ENCODE results near the gene CD248. TPM values are rescaled to one million over a fixed set of nuclear protein-coding genes. Genes with fewer than 3 reads are reported as not detected.

Gene CD248
- total RNA-seq, 2 donors from 2014 or later: 0.33 to 0.40 TPM

GRCh38 chr11:66291706-66292542 lies 24.9 kb downstream of the CD248 start, which contains the start of gene TMEM151A:
TMEM151A (plus strand) TSS chr11:66291894; CDS start chr11:66292014, 120 bp downstream.
- H3K27me3 Mint-ChIP-seq (ENCODE audit: insufficient read depth): peaks cover 51% of the 10 kb centered on the region

GRCh38 chr11:66291303-66291705 lies 25.5 kb downstream of the CD248 start:
- Mint-ChIP-seq H3K27me3 (ENCODE audit: insufficient read depth) (peaks cover 50% of the 10 kb centered on the region), H3K36me3 (ENCODE audit: low read depth) (no peaks in the 10 kb centered on the region), H3K4me1 (peaks cover 6% of the 10 kb centered on the region), H3K4me3 (peak overlapping the region; percentile 14), H3K27ac (no peak overlapping the region), H3K9me3 (no peaks in the 10 kb centered on the region)
- Histone ChIP-seq H3K9me3 (ENCODE audit: control insufficient read depth, low read length) (no peaks in the 10 kb centered on the region), H3K4me1 (ENCODE audit: control insufficient read depth, insufficient read depth, low read length) (no peaks in the 10 kb centered on the region), H3K27me3 (ENCODE audit: control insufficient read depth, insufficient read depth, low read length, poor library complexity, severe bottlenecking) (peaks cover 46% of the 10 kb centered on the region), H3K27ac (ENCODE audit: low read depth, low read length) (no peak overlapping the region), H3K9ac (ENCODE audit: extremely low read depth, low read length, poor library complexity, severe bottlenecking) (no peak overlapping the region), H3K36me3 (ENCODE audit: control insufficient read depth, insufficient read depth, low read length) (peaks cover 9% of the 10 kb centered on the region), H3K4me3 (ENCODE audit: low read length) (peak overlapping the region; percentile 47)
- no peak for TF ChIP-seq CTCF (conservative IDR thresholded peaks at IDR 0.05)
- WGBS, 2 experiments (ENCODE audit: insufficient coverage in 1 of 2, insufficient read length in 1 of 2): 24 to 31% methylated on average over 9 to 16 of the region's 16 CpGs
- peak; percentile 53 for DNase-seq

More at GRCh38 chr11:66291706-66292542, 24.9 kb downstream of the CD248 start, which contains the start of gene TMEM151A:
- peaks cover 4% of the 10 kb centered on the region for H3K36me3 ChIP-seq (ENCODE audit: control insufficient read depth, insufficient read depth, low read length)
- WGBS, 2 experiments (ENCODE audit: insufficient coverage in 1 of 2, insufficient read length in 1 of 2): 5 to 6% methylated on average over 29 to 95 of the region's 95 CpGs
- peaks cover 46% of the 10 kb centered on the region for H3K27me3 ChIP-seq (ENCODE audit: control insufficient read depth, insufficient read depth, low read length, poor library complexity, severe bottlenecking)
- no peaks in the 10 kb centered on the region for H3K9me3 ChIP-seq (ENCODE audit: control insufficient read depth, low read length)
- H3K27ac ChIP-seq (ENCODE audit: low read depth, low read length): no peak within 1 kb of the TSS
- no peak for TF ChIP-seq CTCF (conservative IDR thresholded peaks at IDR 0.05)
- no peaks in the 10 kb centered on the region for H3K9me3 Mint-ChIP-seq
- H3K27ac Mint-ChIP-seq: no peak within 1 kb of the TSS
- H3K4me3 Mint-ChIP-seq: peak within 1 kb of the TSS; percentile 22
- peak; percentile 55 for DNase-seq
- peak within 1 kb of the TSS; percentile 47 for H3K4me3 ChIP-seq (ENCODE audit: low read length)
- no peak within 1 kb of the TSS for H3K9ac ChIP-seq (ENCODE audit: extremely low read depth, low read length, poor library complexity, severe bottlenecking)
- H3K36me3 Mint-ChIP-seq (ENCODE audit: low read depth): no peaks in the 10 kb centered on the region
- H3K4me1 ChIP-seq (ENCODE audit: control insufficient read depth, insufficient read depth, low read length): no peaks in the 10 kb centered on the region
- H3K4me1 Mint-ChIP-seq: peaks cover 6% of the 10 kb centered on the region

- Histone ChIP-seq H3K36me3 (ENCODE audit: control insufficient read depth, insufficient read depth, low read length) (peaks cover 14% of the 10 kb centered on the region), H3K4me1 (ENCODE audit: control insufficient read depth, insufficient read depth, low read length) (no peaks in the 10 kb centered on the region), H3K9me3 (ENCODE audit: control insufficient read depth, low read length) (no peaks in the 10 kb centered on the region), H3K9ac (ENCODE audit: extremely low read depth, low read length, poor library complexity, severe bottlenecking) (no peak overlapping the region), H3K27me3 (ENCODE audit: control insufficient read depth, insufficient read depth, low read length, poor library complexity, severe bottlenecking) (peaks cover 46% of the 10 kb centered on the region), H3K4me3 (ENCODE audit: low read length) (no peak overlapping the region), H3K27ac (ENCODE audit: low read depth, low read length) (no peak overlapping the region)
- H3K4me1 Mint-ChIP-seq: peaks cover 6% of the 10 kb centered on the region
- H3K27me3 Mint-ChIP-seq (ENCODE audit: insufficient read depth): peaks cover 45% of the 10 kb centered on the region
- WGBS, 2 experiments (ENCODE audit: insufficient coverage in 1 of 2, insufficient read length in 1 of 2): 80 to 81% methylated on average over 1 to 2 of the region's 2 CpGs
- peak overlapping the region; percentile 75 for H3K4me3 Mint-ChIP-seq
- H3K36me3 Mint-ChIP-seq (ENCODE audit: low read depth): peaks cover 2% of the 10 kb centered on the region
- TF ChIP-seq CTCF (conservative IDR thresholded peaks at IDR 0.05): no peak
- no peak overlapping the region for H3K27ac Mint-ChIP-seq
- no peaks in the 10 kb centered on the region for H3K9me3 Mint-ChIP-seq
- no peak for DNase-seq
Measured at GRCh38 chr11:66290330-66290621, 26.6 kb downstream of the CD248 start.

Data from endodermal cell (in vitro differentiated cells).